Suppressor macrophage (primary cell): ENCODE results near the gene ARFGEF3.
"Not testable (repeated sequence)": the region's sequence is repeated elsewhere in the genome, so short reads cannot be mapped to it uniquely, and the experiment has no call there.

ENCODE experiments used
- DNase-seq, 4 experiments: peaks; one replicate each; pipeline ENCODE4 v3.0.0-alpha.2; 2020 to 2022

Gene ARFGEF3

GRCh38 chr6:138285800-138286199 lies 124.1 kb downstream of the ARFGEF3 start:
- no peak for DNase-seq

GRCh38 chr6:138286698-138287097 lies 125.0 kb downstream of the ARFGEF3 start:
- no peak for DNase-seq

GRCh38 chr6:138287144-138287955 lies 125.6 kb downstream of the ARFGEF3 start:
- peak; percentile 26 to 51 (median 36) for DNase-seq

GRCh38 chr6:138288428-138289085 lies 126.8 kb downstream of the ARFGEF3 start:
- not testable (repeated sequence) for DNase-seq

- DNase-seq = no peak
These were observed 128.0 kb downstream of the ARFGEF3 start for GRCh38 chr6:138289739-138290138.

- no peak for DNase-seq
These were observed 128.8 kb downstream of the ARFGEF3 start for GRCh38 chr6:138290423-138290962.

- no peak for DNase-seq
These were observed 129.5 kb downstream of the ARFGEF3 start for GRCh38 chr6:138291036-138291848.

- DNase-seq = no peak
These were observed 130.1 kb downstream of the ARFGEF3 start for GRCh38 chr6:138291849-138292181.

- DNase-seq = no peak
These were observed 130.7 kb downstream of the ARFGEF3 start for GRCh38 chr6:138292482-138292881.

GRCh38 chr6:138293428-138294395 lies 132.0 kb downstream of the ARFGEF3 start:
- DNase-seq = no peak

GRCh38 chr6:138296381-138296780 lies 134.6 kb downstream of the ARFGEF3 start:
- no peak for DNase-seq

GRCh38 chr6:138296786-138297185 lies 135.0 kb downstream of the ARFGEF3 start:
- DNase-seq = no peak

- no peak for DNase-seq
These were observed 136.1 kb downstream of the ARFGEF3 start for GRCh38 chr6:138297761-138298298.

GRCh38 chr6:138300469-138300868 lies 138.7 kb downstream of the ARFGEF3 start:
- DNase-seq = no peak

GRCh38 chr6:138302554-138302953 lies 140.8 kb downstream of the ARFGEF3 start:
- DNase-seq = no peak

- DNase-seq = no peak
These were observed 145.6 kb downstream of the ARFGEF3 start for GRCh38 chr6:138307352-138307751.

- DNase-seq = no peak
These were observed 146.3 kb downstream of the ARFGEF3 start for GRCh38 chr6:138307816-138308730.

GRCh38 chr6:138308731-138309110 lies 147.0 kb downstream of the ARFGEF3 start:
- DNase-seq = no peak

- no peak for DNase-seq
These were observed 148.0 kb downstream of the ARFGEF3 start for GRCh38 chr6:138309695-138310094.

GRCh38 chr6:138310294-138310693 lies 148.6 kb downstream of the ARFGEF3 start:
- no peak for DNase-seq
